NK-92 treated with Interleukin-12 subunit alpha and Interleukin-12 subunit beta, amount 100 ng/mL, for 24 hours (cell line): ENCODE measurements around the gene MLN.

Experiments used
- DNase-seq: peaks from one replicate; lab custom pipeline; 2025; lab: John Stamatoyannopoulos, UW

The MLN gene

DNA sequence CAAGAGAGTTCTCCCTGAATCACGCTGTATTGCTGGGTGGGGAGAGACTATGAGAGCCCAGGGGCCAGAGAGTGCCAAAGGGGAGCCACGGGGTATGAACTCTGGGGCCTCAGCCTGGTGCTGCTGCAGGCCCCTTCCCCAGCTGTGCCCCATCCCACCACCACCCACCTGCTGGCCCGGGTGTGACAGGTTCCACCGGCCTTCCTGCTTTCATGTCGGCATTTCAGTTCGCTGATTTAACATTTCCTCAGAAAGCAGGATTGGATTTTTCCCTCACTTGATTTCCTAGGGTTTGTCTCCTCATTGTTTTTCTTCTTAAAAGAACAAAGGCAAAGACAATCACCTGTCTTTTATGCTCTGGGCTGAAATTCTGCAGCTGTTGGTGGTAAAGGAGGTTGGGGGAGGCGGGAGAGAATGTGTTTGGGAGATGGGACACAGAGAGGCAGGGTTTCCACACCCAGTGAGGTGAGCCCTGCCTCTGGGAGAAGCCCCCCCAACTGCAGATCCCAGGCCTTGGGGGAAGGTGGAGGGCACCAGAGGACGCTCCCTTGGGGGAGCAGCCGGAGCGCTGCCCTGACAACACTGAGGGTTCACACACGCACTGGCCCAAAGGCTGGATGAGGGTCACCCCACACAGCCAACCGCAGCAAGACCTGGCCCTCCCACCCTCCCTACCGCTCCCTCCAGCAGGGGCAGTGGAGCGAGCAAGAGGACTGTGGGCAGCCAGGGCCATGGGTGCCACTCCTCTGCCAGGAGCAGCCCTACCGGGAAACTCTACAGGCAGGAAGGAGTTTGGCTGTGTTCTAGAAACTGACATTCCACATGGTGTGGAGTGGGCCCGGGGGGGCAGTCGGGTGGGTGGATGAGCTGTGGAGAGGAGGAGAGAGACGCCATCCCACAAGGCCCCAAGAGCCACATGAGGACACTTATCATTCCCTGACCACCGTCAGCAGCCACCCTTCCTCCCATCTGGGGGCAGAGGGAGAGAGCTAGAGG is 10.5 kb upstream of the MLN start:
- no peak for DNase-seq

DNA sequence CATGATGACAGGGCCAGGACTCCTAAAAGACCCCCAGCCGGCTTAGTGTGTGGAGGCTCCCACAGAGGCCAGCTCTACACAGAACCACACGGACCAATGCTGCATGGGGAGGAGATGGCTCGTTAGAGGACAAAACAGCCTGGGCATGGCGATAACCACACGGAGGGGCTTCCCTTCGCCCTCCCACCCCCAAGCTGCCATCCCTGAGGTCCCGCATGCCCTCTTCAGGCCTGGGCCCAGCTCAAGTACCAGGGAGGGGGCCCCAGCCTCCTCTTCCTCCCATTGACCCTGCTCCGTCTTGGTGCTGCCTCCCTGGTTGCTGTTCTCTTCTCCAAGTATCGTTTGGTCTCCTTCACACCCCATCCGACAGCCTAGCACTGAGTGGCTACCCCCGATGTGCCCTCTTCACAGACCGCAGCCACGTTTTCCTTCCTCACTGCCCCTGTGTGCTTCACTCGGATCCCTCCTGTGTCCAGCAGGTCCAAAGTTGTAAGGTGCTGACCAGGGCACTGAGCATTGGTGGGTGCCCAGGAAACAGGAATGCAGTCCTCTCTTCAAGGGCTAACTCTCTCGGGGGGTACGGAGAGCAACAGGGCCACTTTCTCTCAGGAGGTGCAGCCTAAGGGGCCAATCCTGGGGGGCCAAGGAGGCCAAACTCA is 9.6 kb upstream of the MLN start:
- no peak for DNase-seq

DNA sequence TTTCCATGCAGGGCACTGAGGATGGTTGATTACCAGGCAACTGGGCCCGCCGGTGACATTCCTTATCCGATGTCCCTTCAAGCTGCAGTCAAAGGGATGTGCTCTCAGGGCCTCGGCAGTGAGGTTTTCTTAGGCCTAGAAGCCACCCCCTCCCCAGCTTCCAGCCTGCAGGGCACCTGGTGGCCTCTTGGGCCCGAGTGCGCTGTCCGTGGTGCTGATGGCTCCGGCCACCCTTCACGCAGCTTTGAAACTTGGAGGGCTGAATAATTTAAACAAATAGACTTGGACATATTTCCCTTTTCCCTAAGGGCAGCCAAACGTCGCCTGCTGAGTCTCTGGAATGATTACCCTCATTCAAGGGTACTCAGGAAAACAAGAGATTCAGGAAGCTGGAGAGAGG is 8.9 kb upstream of the MLN start:
- DNase-seq: no peak

DNA sequence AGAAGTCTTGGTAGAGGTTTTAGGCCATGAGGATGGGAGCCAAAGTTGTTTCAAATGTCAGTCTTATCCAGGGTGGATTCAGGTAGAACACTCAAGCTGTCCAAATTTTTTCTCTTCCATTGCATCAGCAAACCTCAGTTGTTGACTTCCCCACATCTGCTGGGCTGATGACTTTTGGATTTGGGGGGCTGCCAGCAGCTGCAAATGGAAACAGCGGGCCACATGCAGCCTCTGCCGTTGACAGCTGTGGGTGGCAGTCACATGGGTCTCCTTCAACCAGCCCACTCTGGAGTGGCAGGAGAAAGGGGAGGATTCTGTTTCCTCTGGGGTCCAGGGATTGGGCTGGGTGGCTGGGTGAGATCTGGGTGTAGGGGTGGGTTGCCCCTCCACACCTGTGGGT is 5.8 kb upstream of the MLN start:
- no peak for DNase-seq

DNA sequence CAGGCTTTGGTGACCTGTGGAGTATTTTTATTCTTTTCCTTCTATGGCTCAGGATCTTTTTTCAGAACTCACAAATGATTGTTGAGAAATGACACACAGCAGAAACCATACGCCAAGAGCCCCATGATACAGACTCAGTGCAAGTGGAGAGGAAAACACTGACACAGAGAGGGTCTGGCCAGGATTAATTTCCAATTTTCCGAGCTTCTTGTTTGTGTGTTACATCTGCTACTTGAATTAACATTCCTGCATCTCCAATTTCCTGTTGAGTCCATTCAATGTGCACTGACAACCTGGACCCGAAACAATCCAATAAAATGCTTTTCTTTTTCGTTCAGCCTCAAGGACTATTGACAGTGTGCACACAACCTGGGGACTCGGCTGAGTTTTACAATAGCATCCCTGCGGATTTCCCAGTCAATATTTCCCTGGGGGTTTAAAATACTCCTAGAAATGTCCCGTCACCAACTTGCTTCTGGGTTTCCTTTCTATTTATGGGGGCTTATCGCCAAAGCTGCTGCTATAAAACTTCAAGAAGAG is 4.9 kb upstream of the MLN start:
- no peak for DNase-seq

DNA sequence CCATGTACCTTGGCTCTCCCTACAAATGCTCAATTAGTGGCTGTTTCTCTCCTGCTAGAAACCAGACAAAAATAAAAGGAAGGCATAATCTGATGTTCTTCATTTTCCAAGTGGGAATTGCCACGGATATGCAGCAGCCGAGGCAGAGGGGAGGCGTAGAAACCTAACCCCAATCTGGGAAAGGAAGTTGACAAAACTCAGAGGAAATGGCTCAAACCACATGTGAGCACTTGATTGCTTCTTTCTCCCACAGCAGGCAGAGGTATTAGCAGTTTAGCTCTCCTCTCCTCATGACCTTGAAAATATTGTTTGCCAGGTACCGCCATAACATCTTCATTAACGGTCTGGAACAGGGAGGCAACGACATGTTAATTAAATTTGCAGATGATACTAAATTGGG is 3.8 kb upstream of the MLN start:
- DNase-seq: no peak

DNA sequence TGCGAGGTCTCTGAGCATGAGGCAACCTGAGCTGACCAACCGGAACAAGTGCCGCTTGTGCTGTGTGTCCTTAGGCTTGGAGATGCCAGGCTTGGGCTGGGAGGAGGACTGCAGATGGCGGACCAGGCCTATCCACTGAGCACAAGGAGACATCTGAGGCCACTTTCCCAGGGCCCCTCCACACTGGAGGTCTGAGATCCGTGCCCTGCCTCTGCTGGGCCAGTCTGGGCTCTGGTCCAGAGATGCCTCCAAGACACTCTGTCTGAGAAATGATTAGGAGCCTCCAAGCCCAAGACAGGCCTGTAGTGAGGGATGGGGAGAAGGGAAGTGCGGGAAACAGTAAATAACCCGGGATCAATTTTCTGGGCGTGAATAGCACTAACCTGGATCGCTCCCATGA is 3.0 kb upstream of the MLN start:
- no peak for DNase-seq

DNA sequence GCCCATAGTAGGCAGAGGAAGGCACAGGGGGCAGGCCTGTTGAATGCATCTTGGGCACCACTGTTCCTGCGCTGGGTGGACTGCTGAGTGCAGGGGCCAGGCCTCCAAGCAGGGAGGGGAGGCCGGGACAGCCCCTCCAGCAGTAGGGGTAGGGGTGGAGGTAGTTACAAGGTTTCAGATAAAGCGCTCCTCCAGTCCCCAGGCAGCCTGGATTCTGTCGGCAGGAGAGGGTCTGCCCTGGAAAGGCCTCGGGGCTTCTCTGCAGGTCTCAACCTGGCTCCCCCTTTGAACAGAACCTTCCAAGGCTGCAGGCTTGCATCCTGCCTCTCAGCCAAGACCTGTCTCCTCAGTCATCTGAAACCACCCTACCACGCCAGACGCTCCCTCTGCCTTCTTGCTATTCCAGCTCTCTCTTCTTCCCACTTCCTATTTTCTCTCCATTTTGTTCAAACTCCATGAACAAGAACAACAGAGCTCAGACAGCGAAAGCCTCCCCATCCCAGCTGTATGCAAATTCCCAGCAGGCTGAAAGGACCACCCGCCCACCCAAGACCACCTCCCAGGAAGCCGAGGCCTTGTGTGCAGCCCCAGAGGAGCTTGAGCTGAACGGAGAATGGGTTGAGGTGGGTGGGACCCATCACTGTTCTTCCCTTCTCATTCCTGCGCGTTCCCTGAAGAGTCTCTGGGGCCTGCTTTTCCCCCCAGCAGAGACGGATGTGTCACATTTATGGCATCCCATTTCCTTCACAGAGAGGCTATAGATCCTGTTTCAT is 1.4 kb downstream of the MLN start:
- no peak for DNase-seq

DNA sequence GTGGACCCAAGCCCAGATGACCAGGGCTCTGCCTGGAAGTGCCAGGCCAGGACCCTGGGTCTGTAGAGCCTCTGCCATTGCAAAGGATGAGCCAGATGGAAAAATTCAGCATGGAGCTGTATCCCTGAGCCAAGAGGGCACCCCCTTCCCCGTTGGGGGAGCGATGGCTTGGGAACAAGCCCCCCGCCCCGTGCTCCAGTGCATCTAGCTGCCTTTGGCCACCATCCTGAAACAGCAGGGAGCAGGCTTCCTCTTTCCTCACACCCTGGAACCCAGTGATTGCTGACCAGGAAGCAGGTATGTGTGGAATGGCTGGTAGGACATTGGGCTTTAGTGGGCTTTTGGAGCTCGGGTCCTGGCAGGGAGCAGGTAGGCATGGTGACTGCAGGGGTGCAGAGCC is 2.2 kb downstream of the MLN start:
- no peak for DNase-seq

DNA sequence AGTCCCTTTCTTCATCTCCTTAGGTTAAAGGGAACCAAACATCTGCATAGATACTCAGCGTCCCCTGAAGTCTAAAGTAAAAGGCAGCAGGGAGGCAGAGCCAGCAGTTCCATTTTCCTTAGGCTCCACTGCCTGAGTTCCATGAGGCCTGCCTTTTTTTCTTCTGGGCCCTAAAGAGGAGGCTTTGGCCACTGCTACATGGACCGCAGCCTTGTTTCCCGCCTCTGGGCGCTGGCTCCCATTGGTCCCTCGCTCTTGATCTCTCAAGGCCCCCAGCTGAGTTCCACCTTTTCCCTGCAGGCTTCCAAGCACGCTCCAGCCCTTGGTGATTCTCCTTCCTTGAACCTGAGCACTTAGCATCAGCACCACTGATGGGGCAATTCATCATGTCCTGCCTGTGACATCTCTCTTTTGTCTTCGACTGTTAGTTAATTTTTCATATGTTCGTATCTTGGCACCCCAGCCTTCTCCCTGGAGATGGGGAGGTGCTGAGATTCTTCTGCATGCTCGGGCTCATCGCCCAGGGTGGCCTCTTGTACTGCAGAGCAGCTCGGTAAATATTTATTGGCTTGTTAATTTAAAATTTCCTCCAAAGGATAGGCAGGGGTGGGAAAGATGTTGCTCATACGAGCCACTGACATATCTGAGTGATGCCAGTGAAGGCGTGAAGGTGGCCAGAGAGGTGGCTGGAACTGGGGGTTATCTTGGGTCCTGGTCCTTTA is 3.4 kb downstream of the MLN start:
- DNase-seq: no peak

DNA sequence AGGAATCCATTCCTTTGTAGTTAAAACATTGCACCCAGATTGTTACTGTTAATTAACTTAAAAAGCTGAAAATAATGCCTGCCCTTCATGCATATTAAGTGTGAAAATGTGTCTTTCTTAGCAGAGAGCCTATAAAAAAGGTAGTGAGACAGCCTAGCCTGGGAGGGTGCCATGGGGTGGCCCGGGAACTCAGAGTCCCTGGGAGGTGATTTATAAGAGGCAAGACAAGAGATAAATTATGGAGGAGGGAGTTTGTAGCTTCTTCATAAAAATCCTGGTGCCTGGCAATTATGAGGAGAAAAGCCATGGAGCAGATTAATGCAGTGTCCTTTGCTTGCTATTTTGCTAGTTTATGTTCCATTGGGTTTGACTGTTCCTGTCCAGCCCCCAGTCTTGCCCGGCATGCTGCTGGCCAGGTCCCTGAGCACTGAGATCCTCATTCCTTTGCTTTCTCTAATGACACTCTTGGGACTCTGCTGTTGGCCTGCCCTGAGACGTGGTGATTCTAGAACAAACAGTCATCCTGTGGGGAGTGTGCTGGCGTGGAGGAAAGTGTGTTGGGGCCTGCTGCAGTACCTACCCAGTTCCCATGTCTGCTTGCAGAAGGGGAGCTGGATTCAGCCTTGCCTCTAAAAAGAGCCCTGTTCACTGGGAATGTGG is 4.2 kb downstream of the MLN start:
- DNase-seq: no peak

DNA sequence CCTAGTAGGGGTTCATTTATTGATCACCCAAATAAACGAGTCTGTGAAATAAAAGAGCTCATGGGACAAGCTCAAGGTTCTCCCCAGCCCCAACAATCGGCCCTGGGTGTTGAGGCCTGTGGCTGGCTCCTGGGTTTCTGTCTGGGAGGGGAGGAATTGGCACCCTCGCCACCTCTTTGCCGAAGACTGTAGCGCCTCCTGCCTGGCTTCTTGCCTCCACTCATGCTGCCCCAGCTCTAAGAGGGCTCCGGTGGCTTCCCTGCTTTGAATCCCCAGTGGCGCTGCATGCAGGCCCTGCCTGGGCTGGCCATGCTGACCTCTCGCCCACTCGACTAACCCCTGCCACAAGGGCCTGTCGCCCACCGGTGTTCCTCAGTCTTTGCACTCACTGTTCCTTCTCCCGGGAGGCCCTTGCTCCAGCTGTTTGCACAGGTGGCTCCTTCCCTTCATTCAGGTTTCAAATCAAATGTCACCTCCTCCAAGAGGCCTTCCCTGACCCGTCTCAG is 5.4 kb downstream of the MLN start:
- no peak for DNase-seq

DNA sequence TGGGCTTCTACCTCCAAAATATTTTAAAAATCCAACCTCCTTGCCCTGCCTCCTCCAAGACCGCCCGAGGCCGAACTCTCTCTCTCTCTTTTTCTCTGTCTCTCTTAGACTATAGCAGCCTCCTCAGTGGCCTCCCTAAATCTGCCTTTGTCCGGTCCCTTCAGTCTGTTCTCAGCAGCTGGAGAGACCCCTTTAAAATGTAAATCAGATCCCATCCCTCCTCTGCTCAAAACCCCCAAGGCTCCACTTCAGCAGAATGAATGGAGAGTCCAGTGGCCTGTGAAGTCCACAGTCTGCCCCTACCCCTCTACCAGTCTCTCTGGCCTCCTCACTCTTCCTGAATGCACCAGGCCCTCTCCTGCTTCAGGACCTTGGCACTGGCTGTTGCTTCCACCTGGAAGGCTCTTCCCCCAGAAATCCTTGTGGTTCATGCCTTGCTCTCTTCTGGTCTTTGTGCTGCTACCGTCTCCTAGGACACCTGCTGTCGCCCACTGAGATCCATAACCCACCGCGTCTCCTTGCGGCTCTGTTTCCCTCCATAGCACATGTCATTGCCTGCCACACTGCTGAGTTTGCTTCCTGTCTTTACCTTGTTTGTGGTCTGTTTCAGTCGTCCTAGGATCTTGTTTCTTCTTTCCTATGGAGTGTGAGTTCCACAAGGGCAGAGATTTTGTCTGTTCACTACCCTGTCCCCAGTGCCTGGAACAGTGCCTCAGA is 6.0 kb downstream of the MLN start:
- DNase-seq: no peak

DNA sequence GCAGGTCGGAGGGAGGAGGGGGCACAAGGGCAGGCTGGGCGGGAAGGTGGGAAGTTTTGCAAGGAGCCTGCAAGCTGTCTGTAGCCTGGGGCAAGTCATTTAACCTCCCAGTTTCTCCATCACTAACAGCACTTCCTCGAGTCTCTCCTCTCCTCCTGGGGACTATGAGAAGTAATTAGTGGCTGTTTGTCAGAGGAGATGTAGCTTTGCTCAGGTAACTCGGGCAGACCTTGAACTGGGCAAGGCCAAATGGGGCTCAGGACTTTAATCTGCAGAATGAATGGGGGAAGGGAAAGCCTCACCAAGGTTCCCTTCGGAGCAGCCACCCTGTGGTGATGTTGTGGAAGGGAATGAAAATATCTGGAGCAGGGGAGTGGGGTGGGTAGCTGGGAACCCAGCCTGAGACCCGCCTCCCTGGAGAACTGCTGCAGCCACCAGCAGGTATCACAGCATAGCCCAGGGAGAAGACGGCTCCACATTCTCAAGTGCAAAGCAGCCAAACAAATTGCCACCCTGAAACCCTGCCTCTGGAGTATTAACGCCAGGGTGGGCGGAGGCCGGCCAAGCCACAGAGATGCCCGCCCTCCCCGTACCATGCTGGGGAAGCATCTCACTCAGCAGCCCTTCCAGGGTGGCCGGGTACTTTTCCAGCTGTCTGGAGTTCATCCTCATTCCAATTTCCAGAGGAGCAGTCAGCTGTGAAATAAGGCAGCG is 8.7 kb downstream of the MLN start:
- no peak for DNase-seq

DNA sequence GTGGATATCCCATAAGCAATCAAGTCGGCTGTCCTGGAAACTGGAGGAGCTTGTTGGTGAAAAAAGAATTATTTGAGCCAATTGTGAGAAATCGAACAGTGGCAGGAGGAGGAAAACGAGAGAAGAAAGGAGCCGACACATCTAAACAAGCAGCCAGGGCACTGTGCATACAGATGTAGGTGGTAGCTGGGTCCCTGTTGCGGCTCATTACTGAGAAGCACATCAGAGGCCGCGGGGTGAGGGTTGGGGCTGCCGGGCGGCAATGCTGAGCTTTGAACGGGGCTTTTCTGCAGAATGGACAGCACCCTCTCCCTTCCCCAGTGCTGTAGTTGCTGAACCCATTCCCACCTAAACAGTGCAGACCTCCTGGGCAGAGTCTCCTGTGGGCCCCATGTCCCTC is 10.8 kb downstream of the MLN start:
- no peak for DNase-seq

DNA sequence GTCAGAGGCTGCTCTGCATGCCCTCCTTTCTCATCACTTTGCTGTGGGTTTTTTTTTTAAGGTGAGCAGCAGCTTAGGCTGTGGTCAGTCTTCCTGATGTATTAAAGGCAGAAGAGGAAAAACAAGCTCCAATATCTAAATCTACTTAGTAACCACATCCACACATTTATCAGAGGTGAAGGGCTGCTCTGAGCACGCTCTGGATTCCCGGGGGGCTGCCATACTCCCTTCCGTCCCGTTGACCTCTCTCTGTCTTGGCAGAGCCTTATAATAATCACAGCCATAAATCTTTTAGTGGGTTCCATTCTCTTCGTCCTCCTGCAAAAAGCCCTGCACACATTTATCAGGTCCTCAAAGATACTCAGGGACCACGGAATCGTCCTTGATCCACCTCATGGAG is 12.2 kb downstream of the MLN start:
- no peak for DNase-seq

DNA sequence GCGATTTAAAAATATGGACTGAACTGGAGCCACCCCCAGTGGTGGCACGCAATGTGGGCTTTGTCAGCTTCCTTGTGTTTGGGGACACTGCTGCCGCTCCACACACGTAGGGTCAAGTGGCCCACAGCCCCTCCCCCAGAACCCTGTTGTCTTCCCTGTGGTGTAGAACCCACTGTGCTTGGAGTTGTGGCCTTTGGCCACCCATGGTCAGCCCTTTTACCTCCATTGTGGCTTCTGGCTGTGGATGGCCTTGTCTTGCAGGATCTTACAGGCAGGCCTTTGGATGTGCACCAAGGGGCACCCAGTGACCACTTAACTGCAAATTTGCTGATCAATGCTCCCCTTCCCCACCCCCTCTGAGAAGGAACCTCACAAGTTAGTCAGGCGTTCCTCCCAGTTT is 12.9 kb downstream of the MLN start:
- DNase-seq: no peak

DNA sequence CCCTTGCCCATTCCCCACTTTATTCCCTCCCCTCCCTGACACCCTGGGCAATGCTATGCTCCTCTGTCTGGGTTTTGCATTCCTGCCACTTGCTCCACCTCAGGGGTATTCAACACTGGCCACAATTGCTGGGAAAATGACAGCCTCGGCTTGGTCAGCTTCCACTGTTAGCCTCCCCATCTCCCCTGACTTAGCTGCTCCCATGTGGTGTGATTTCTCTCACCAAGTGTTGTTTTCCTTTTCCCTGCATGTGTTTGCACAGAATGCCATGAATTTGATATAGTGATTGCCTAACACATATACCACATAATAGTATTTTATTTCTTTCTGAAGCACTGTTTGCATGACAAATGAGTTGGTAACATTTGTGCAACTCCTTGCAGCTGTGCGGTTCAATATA is 13.4 kb downstream of the MLN start:
- no peak for DNase-seq

DNA sequence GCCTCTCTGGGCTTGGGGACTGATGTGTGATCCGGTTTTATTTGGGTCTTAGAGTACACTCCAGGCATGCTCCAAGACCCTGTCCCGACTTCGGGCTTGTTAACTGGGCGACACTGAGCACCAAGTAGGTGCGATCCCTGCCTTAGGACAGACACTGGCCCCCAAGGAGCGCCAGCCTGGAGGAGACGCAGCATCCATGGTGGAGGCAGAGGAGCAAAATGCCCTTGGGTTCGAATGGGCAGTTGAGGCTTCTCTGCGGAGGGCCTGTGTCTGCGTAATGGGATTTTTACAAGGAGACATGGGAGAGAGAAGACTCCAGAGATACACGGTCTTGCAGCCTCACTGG is 14.3 kb downstream of the MLN start:
- DNase-seq: no peak
